Measurements from ENCODE around the gene PCYT2. TPM values are rescaled to one million over a fixed set of nuclear protein-coding genes. Genes with fewer than 3 reads are reported as not detected.

Gene PCYT2
- total and polyA plus RNA-seq, 7 experiments from 2014 or later: 17.5 to 43.6 (median 27.0) TPM

DNA sequence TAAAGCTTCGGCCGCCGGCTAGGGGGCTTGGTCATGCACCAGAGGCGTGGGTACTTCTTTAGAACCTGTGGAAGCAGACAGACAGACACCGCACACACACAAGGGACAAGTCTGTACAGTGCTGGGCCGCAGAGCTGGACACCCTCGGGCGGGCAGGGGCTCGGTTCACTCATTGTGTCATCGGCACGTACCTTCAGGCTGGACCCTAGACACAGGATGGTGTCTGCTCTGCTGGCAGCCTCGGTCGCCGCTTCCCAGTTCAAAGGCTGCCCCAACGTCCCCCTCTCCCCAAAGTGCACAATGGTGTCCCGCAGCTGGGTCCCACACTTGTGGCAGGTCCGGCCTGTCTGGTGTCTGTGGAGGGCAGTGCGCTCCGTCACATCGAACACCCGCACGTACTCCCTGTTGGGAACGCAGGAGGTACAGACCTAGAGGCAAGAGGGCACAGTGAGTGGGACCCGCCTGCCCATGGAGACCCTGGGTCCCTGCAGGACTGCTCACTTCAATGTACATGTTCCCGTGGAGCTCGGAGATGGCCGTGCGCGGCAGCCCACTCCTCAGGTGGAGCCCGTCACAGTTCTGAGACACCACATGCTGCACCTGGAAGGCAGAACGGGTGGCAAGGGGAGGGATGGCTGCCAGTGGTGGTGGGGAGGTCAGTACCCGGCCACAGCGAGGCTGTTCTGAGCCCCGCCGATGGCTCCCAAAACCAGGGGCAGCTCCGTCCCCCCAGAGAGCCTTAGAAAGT, 3.1 kb upstream of the PCYT2 start:
- no peaks in the 10 kb centered on the region for H3K27me3 ChIP-seq (ENCODE audit: control insufficient read depth in 2 of 2, insufficient read depth in 2 of 2, low read length in 2 of 2)
- POLR2A ChIA-PET: interaction anchor here (0.6 to 3.5 kb wide), 4 partner anchors 10 to 44 kb away, joined by 3 to 23 read pairs (median 4); partner anchors contain the start of gene MAFG
- Mint-ChIP-seq H3K27me3 (no peaks in the 10 kb centered on the region), H3K4me1 (peaks cover 14 to 55% (median 35%) of the 10 kb centered on the region in 7 donors), H3K36me3 (peaks cover 0 to 22% (median 4%) of the 10 kb centered on the region in 5 donors), H3K9me3 (peaks cover 0 to 2% (median 0%) of the 10 kb centered on the region in 11 donors), H3K27ac (no peak overlapping the region), H3K4me3 (no peak overlapping the region)
- H3K4me1 ChIP-seq (ENCODE audit: control insufficient read depth in 2 of 2, insufficient read depth in 2 of 2, low read length in 2 of 2): peaks cover 21 to 28% of the 10 kb centered on the region in 2 donors
- DNase-seq (no peak), ATAC-seq (no peak)
- CTCF ChIA-PET: no interaction called here
- intact Hi-C loops (cut with micrococcal nuclease): loop anchor here (5.0 kb wide), 3 partner anchors 52 to 543 kb away; partner anchors contain the start of genes CENPX (in 1 of the 2), LRRC45 (in 1 of the 2), NARF (in 1 of the 2) and P4HB (in 1 of the 2)
- H3K4me3 ChIP-seq (ENCODE audit: low read length): no peak overlapping the region
- H3K9me3 ChIP-seq (ENCODE audit: control insufficient read depth in 2 of 3, low read length in 3 of 3): no peaks in the 10 kb centered on the region
- peaks cover 12 to 41% (median 18%) of the 10 kb centered on the region in 3 experiments for H3K36me3 ChIP-seq (ENCODE audit: control insufficient read depth in 2 of 3, insufficient read depth in 3 of 3, low read length in 3 of 3)
- H3K27ac ChIP-seq (ENCODE audit: low read depth, low read length): no peak overlapping the region

DNA sequence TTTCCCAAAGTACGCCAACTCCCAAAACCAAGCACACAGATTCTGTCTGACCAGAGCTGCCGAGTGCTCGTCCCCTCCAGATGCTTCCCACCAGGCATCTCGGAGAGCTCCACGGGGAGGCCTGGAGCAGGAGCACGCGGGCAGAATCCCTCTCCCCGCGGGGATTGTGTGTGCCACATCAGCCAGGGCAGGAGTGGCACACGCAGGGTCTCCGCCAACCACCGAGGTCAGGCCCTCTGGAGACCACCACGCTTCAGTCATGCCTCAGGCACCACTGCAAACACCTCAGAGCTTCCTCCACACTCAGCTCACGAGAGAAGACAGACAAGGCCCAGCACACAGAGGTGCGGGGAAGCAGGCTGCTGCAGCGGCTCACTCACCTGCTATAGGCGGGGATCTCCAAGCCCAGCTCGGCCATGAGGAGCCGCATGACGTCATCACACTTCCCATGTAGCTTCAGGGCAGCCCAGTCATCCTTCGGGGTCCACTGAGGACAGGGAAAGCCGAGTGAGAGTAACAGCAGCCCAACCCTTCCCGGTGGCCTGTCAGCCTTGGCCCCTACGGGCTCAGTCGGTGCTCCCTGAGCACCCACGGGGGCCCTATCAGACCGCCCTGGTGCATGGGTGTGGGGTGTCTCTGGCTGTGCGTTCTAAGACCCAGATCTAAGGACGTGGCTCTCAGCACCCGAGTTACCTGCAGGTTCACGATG, 2.3 kb upstream of the PCYT2 start:
- ChIA-PET CTCF (no interaction called here), POLR2A (interaction anchor here (0.7 to 3.5 kb wide), 2 partner anchors 13 to 17 kb away, joined by 3 to 23 read pairs; partner anchors contain the start of gene MAFG)
- H3K27me3 Mint-ChIP-seq: no peaks in the 10 kb centered on the region
- Histone ChIP-seq H3K27me3 (ENCODE audit: control insufficient read depth in 2 of 2, insufficient read depth in 2 of 2, low read length in 2 of 2) (no peaks in the 10 kb centered on the region), H3K4me3 (ENCODE audit: low read length) (no peak overlapping the region), H3K36me3 (ENCODE audit: control insufficient read depth in 2 of 3, insufficient read depth in 3 of 3, low read length in 3 of 3) (peaks cover 12 to 42% (median 18%) of the 10 kb centered on the region in 3 experiments), H3K27ac (ENCODE audit: low read depth, low read length) (no peak overlapping the region), H3K9me3 (ENCODE audit: control insufficient read depth in 2 of 3, low read length in 3 of 3) (no peaks in the 10 kb centered on the region), H3K4me1 (ENCODE audit: control insufficient read depth in 2 of 2, insufficient read depth in 2 of 2, low read length in 2 of 2) (peaks cover 21 to 27% of the 10 kb centered on the region in 2 donors)
- H3K27ac Mint-ChIP-seq: peak overlapping the region in 3 of 9 donors; percentile 13 to 36 (median 28)
- intact Hi-C loops (cut with micrococcal nuclease): loop anchor here (5.0 kb wide), 3 partner anchors 51 to 544 kb away; partner anchors contain the start of genes CENPX (in 1 of the 2), LRRC45 (in 1 of the 2), NARF (in 1 of the 2) and P4HB (in 1 of the 2)
- peaks cover 0 to 2% (median 0%) of the 10 kb centered on the region in 11 donors for H3K9me3 Mint-ChIP-seq
- H3K4me3 Mint-ChIP-seq: peak overlapping the region in 3 of 10 donors; percentile 10 to 47 (median 38)
- peaks cover 14 to 48% (median 31%) of the 10 kb centered on the region in 7 donors for H3K4me1 Mint-ChIP-seq
- ATAC-seq (no peak), DNase-seq (no peak)
- peaks cover 0 to 22% (median 4%) of the 10 kb centered on the region in 5 donors for H3K36me3 Mint-ChIP-seq

GRCh38 chr17:81912441-81913309, 1.5 kb upstream of the PCYT2 start:
- Histone ChIP-seq H3K4me1 (ENCODE audit: control insufficient read depth in 2 of 2, insufficient read depth in 2 of 2, low read length in 2 of 2) (peaks cover 17 to 22% of the 10 kb centered on the region in 2 donors), H3K36me3 (ENCODE audit: control insufficient read depth in 2 of 3, insufficient read depth in 3 of 3, low read length in 3 of 3) (peaks cover 12 to 50% (median 18%) of the 10 kb centered on the region in 3 experiments), H3K27ac (ENCODE audit: low read depth, low read length) (no peak overlapping the region), H3K27me3 (ENCODE audit: control insufficient read depth in 2 of 2, insufficient read depth in 2 of 2, low read length in 2 of 2) (no peaks in the 10 kb centered on the region), H3K9me3 (ENCODE audit: control insufficient read depth in 2 of 3, low read length in 3 of 3) (no peaks in the 10 kb centered on the region), H3K4me3 (ENCODE audit: low read length) (no peak overlapping the region)
- DNase-seq (no peak), ATAC-seq (no peak)
- peaks cover 14 to 44% (median 24%) of the 10 kb centered on the region in 7 donors for H3K4me1 Mint-ChIP-seq
- POLR2A ChIA-PET: interaction anchor here (0.6 to 3.5 kb wide), 3 partner anchors 14 to 19 kb away, joined by 3 to 23 read pairs (median 3); partner anchors contain the start of gene MAFG
- intact Hi-C loops (cut with micrococcal nuclease): loop anchor here (5.0 kb wide), 3 partner anchors 50 to 545 kb away; partner anchors contain the start of genes CENPX (in 1 of the 2), LRRC45 (in 1 of the 2), NARF (in 1 of the 2) and P4HB (in 1 of the 2)
- H3K27ac Mint-ChIP-seq: peak overlapping the region in 4 of 9 donors; percentile 36 to 78 (median 46)
- peaks cover 0 to 2% (median 0%) of the 10 kb centered on the region in 11 donors for H3K9me3 Mint-ChIP-seq
- CTCF ChIA-PET: no interaction called here
- peaks cover 0 to 22% (median 4%) of the 10 kb centered on the region in 5 donors for H3K36me3 Mint-ChIP-seq
- H3K27me3 Mint-ChIP-seq: no peaks in the 10 kb centered on the region
- H3K4me3 Mint-ChIP-seq: peak overlapping the region in 7 of 10 donors; percentile 25 to 79 (median 47)

DNA sequence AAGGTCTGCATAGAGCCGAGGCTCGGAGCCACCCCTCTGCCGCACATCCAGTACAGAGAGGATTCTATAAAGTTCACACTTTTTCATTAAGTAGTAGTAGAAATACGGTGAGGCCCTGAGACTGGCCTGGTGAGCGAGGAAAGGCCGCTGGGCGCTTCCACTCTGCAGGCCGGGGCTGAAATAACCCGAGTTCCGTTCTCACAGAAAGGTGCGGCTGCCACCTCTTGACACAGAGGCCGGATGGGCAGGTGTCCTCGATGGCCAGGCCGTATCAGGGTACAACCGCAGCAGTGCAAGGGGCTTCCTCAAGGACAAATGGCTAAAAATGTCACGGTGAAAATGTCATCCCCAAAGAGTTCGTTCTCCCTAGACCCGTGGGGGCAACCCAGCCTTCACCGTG, 770 bp upstream of the PCYT2 start:
- H3K4me3 Mint-ChIP-seq: peak overlapping the region in 8 of 10 donors; percentile 44 to 79 (median 68)
- H3K9me3 Mint-ChIP-seq: no peaks in the 10 kb centered on the region
- Histone ChIP-seq H3K27ac (ENCODE audit: low read depth, low read length) (peak overlapping the region; percentile 55), H3K27me3 (ENCODE audit: control insufficient read depth in 2 of 2, insufficient read depth in 2 of 2, low read length in 2 of 2) (no peaks in the 10 kb centered on the region), H3K4me1 (ENCODE audit: control insufficient read depth in 2 of 2, insufficient read depth in 2 of 2, low read length in 2 of 2) (peaks cover 13 to 17% of the 10 kb centered on the region in 2 donors), H3K4me3 (ENCODE audit: low read length) (no peak overlapping the region), H3K36me3 (ENCODE audit: control insufficient read depth in 2 of 3, insufficient read depth in 3 of 3, low read length in 3 of 3) (peaks cover 12 to 58% (median 18%) of the 10 kb centered on the region in 3 experiments), H3K9me3 (ENCODE audit: control insufficient read depth in 2 of 3, low read length in 3 of 3) (no peaks in the 10 kb centered on the region)
- no peaks in the 10 kb centered on the region for H3K27me3 Mint-ChIP-seq
- peaks cover 10 to 38% (median 20%) of the 10 kb centered on the region in 7 donors for H3K4me1 Mint-ChIP-seq
- ChIA-PET POLR2A (interaction anchor here (0.6 to 3.5 kb wide), 2 partner anchors 15 to 18 kb away, joined by 3 to 23 read pairs; partner anchors contain the start of gene MAFG), CTCF (no interaction called here)
- H3K36me3 Mint-ChIP-seq: peaks cover 0 to 22% (median 4%) of the 10 kb centered on the region in 5 donors
- intact Hi-C loops (cut with micrococcal nuclease): loop anchor here (1.0 to 5.0 kb wide), 8 partner anchors 15 to 545 kb away; partner anchors contain the start of genes ALYREF (in 2 of the 2), ANAPC11 (in 2 of the 2), MAFG (in 2 of the 2) and P4HB (in 2 of the 2)
- H3K27ac Mint-ChIP-seq: peak overlapping the region in 4 of 9 donors; percentile 17 to 78 (median 41)
- ATAC-seq (no peak), DNase-seq (no peak)

- intact Hi-C loops (cut with micrococcal nuclease): loop anchor here (1.0 to 5.0 kb wide), 8 partner anchors 16 to 546 kb away; partner anchors contain the start of genes ALYREF (in 2 of the 2), ANAPC11 (in 2 of the 2), MAFG (in 2 of the 2) and P4HB (in 2 of the 2)
- Histone ChIP-seq H3K4me1 (ENCODE audit: control insufficient read depth in 2 of 2, insufficient read depth in 2 of 2, low read length in 2 of 2) (peaks cover 7 to 8% of the 10 kb centered on the region in 2 donors), H3K27me3 (ENCODE audit: control insufficient read depth in 2 of 2, insufficient read depth in 2 of 2, low read length in 2 of 2) (no peaks in the 10 kb centered on the region), H3K4me3 (ENCODE audit: low read length) (peak overlapping the region; percentile 70), H3K27ac (ENCODE audit: low read depth, low read length) (peak overlapping the region; percentile 68), H3K36me3 (ENCODE audit: control insufficient read depth in 2 of 3, insufficient read depth in 3 of 3, low read length in 3 of 3) (peaks cover 12 to 67% (median 18%) of the 10 kb centered on the region in 3 experiments), H3K9me3 (ENCODE audit: control insufficient read depth in 2 of 3, low read length in 3 of 3) (no peaks in the 10 kb centered on the region)
- peak in 1 of 9 donors; percentile 29 for DNase-seq
- Mint-ChIP-seq H3K27me3 (no peaks in the 10 kb centered on the region), H3K27ac (no peak overlapping the region), H3K36me3 (peaks cover 0 to 21% (median 4%) of the 10 kb centered on the region in 5 donors), H3K4me1 (peaks cover 2 to 27% (median 11%) of the 10 kb centered on the region in 7 donors), H3K4me3 (peak overlapping the region; percentile 72 to 92 (median 86)), H3K9me3 (no peaks in the 10 kb centered on the region)
- ChIA-PET POLR2A (interaction anchor here (0.6 to 1.4 kb wide), 5 partner anchors 8 to 225 kb away, joined by 3 to 7 read pairs (median 4); no protein-coding TSS in a partner anchor), CTCF (no interaction called here)
- ATAC-seq: no peak
These were observed 341 bp downstream of the PCYT2 start for GRCh38 chr17:81910840-81911276.
